ENCODE results near the gene JAKMIP1.

DNA sequence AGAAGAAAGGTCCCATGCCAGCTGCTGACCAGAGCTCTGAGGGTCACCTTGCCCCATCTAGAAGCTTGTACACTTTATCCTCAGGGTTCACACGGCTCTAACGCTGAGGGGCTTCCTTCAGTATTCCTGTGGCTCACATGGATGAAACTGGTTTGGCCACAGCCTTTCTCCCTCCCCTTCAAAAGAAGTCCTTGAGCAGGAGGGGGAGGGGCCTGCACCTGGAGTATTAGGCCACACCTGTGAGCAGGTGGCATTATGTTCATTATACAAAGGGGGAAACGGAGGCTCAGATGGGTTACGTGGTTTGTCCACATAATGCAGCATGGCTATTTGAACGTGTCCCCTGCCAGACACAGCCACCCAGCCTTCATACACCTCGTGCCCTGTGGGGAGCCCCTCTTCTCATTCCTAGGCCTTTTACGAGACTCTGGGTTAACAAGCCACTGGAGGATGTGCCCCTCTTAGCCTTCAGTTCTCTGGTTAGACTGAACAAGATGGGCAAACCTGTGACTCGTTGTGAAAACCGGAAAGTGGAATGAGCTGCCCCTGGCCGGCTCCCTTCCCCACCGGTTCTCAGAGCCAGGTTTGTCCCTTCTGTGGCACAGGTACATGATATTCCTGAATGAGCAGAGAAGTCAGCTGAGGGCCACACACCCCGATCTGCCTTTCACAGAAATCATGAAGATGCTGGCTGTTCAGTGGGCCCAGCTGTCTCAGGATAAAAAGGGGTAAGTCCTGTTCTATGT is 27.2 kb upstream of the JAKMIP1 start:
- TF ChIP-seq POLR2A (IDR thresholded peaks at IDR 0.05): no peak
- TF ChIP-seq, protein P1, sequence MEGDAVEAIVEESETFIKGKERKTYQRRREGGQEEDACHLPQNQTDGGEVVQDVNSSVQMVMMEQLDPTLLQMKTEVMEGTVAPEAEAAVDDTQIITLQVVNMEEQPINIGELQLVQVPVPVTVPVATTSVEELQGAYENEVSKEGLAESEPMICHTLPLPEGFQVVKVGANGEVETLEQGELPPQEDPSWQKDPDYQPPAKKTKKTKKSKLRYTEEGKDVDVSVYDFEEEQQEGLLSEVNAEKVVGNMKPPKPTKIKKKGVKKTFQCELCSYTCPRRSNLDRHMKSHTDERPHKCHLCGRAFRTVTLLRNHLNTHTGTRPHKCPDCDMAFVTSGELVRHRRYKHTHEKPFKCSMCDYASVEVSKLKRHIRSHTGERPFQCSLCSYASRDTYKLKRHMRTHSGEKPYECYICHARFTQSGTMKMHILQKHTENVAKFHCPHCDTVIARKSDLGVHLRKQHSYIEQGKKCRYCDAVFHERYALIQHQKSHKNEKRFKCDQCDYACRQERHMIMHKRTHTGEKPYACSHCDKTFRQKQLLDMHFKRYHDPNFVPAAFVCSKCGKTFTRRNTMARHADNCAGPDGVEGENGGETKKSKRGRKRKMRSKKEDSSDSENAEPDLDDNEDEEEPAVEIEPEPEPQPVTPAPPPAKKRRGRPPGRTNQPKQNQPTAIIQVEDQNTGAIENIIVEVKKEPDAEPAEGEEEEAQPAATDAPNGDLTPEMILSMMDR (IDR thresholded peaks at IDR 0.05): no peak
